ENCODE measurements around the gene PIWIL1.
A peak's percentile ranks its signal among the peaks of the same experiment; 100 is the strongest.

Gene PIWIL1

GRCh38 chr12:130337488-130338303 is at the start of gene PIWIL1:
TSS of gene PIWIL1 (plus strand) at chr12:130337887. CDS start at chr12:130342592, 4,705 bp downstream.
- no peak for DNase-seq

- DNase-seq = no peak
These were observed 49.5 kb upstream of the PIWIL1 start for GRCh38 chr12:130288206-130288605.

GRCh38 chr12:130288691-130289090 is 49.0 kb upstream of the PIWIL1 start:
- DNase-seq = no peak

- no peak for DNase-seq
These were observed 47.6 kb upstream of the PIWIL1 start for GRCh38 chr12:130290114-130290513.

- DNase-seq = no peak
These were observed 39.2 kb upstream of the PIWIL1 start for GRCh38 chr12:130298322-130299021.

GRCh38 chr12:130299574-130299973 is 38.1 kb upstream of the PIWIL1 start:
- no peak for DNase-seq

GRCh38 chr12:130300090-130300489 is 37.6 kb upstream of the PIWIL1 start:
- DNase-seq = no peak

GRCh38 chr12:130300737-130301535 is 36.8 kb upstream of the PIWIL1 start:
- DNase-seq = no peak

- DNase-seq = no peak
These were observed 36.1 kb upstream of the PIWIL1 start for GRCh38 chr12:130301559-130301958.

- DNase-seq = no peak
These were observed 33.9 kb upstream of the PIWIL1 start for GRCh38 chr12:130303781-130304180.

- no peak for DNase-seq
These were observed 29.8 kb upstream of the PIWIL1 start for GRCh38 chr12:130307859-130308258.

GRCh38 chr12:130308393-130308792 is 29.3 kb upstream of the PIWIL1 start:
- no peak for DNase-seq

GRCh38 chr12:130316251-130316650 is 21.4 kb upstream of the PIWIL1 start:
- peak; percentile 32 for DNase-seq

- no peak for DNase-seq
These were observed 17.2 kb upstream of the PIWIL1 start for GRCh38 chr12:130320536-130320935.

- no peak for DNase-seq
These were observed 15.4 kb upstream of the PIWIL1 start for GRCh38 chr12:130322263-130322662.

- no peak for DNase-seq
These were observed 7.0 kb upstream of the PIWIL1 start for GRCh38 chr12:130330685-130331084.

GRCh38 chr12:130331146-130331545 is 6.5 kb upstream of the PIWIL1 start:
- DNase-seq = no peak

- no peak for DNase-seq
These were observed 4.3 kb upstream of the PIWIL1 start for GRCh38 chr12:130333341-130333740.

GRCh38 chr12:130334399-130334798 is 3.3 kb upstream of the PIWIL1 start:
- no peak for DNase-seq

- DNase-seq = no peak
These were observed 2.8 kb upstream of the PIWIL1 start for GRCh38 chr12:130334937-130335336.

GRCh38 chr12:130335517-130336392 is 1.9 kb upstream of the PIWIL1 start:
- DNase-seq = peak; percentile 93

GRCh38 chr12:130336723-130337487 is 782 bp upstream of the PIWIL1 start:
- peak; percentile 85 for DNase-seq

All from NCI-H510A treated with DMSO at 0.1 percent for 48 hours (cell line).